SU-DHL-6 (cell line): ENCODE data around the gene LRRC26.

ENCODE experiments used
- H2AFZ ChIP-seq: fragments of 200-600 bp; sonication (generic); 2 replicates; pipeline ENCODE4 v1.6.1; 2014; ENCODE audit warnings: low read depth, mild to moderate bottlenecking, moderate library complexity, mixed read lengths, antibody characterized with exemption, low read length; ENCODE audit not compliant: severe bottlenecking
- H3F3A ChIP-seq: fragments of 200-600 bp; shearing (Covaris generic); 2 replicates; pipeline ENCODE4 v1.6.0; 2016; ENCODE audit warnings: antibody characterized with exemption, mild to moderate bottlenecking; ENCODE audit not compliant: insufficient read depth
- H3K27ac ChIP-seq: fragments of 200-600 bp; sonication (generic); 2 replicates; pipeline ENCODE4 v1.5.1; 2016; ENCODE audit warnings: low read depth, mild to moderate bottlenecking, low read length, moderate library complexity, mixed read lengths
- H3K27me3 ChIP-seq: fragments of 200-600 bp; sonication (generic), shearing (Covaris generic); 2 replicates; pipeline ENCODE4 v1.6.0; 2014; ENCODE audit warnings: mild to moderate bottlenecking, low read length
- H3K36me3 ChIP-seq: fragments of 200-600 bp; sonication (generic); 2 replicates; pipeline ENCODE4 v1.6.1; 2014; ENCODE audit warnings: mild to moderate bottlenecking, low read length, mixed read lengths
- H3K4me2 ChIP-seq: fragments of 300-600, 200-600 bp; shearing (Covaris generic), sonication (generic); 2 replicates; pipeline ENCODE4 v1.6.0; 2014; ENCODE audit warnings: low read length, low read depth, mild to moderate bottlenecking; ENCODE audit not compliant: poor library complexity, severe bottlenecking
- H3K4me3 ChIP-seq: fragments of 200-600 bp; sonication (generic); 2 replicates; pipeline ENCODE4 v1.5.1; 2014; ENCODE audit warnings: antibody characterized with exemption, low read length, mild to moderate bottlenecking, mixed read lengths; ENCODE audit not compliant: insufficient read depth, poor library complexity, severe bottlenecking
- H3K79me2 ChIP-seq: fragments of 200-600 bp; sonication (generic); 2 replicates; pipeline ENCODE4 v1.6.1; 2014; ENCODE audit warnings: mild to moderate bottlenecking, low read length, moderate library complexity; ENCODE audit not compliant: insufficient read depth
- H3K9ac ChIP-seq: fragments of 200-600 bp; sonication (generic); 2 replicates; pipeline ENCODE4 v1.7.0; 2014; ENCODE audit warnings: mild to moderate bottlenecking, low read length
- H3K9me2 ChIP-seq: fragments of 200-600 bp; sonication (generic); replicated peaks from 2 replicates; pipeline ENCODE4 v1.6.1; 2014; ENCODE audit warnings: low read length; ENCODE audit not compliant: insufficient read depth
- H3K9me3 ChIP-seq: fragments of 200-600 bp; sonication (generic); 2 replicates; pipeline ENCODE4 v1.6.1; 2014; ENCODE audit warnings: low read length, mixed read lengths; ENCODE audit not compliant: insufficient read depth
- H4K20me1 ChIP-seq: fragments of 200-600 bp; sonication (generic); 2 replicates; pipeline ENCODE4 v1.6.1; 2014; ENCODE audit warnings: low read depth, mild to moderate bottlenecking, antibody characterized with exemption, low read length, moderate library complexity, mixed read lengths
- CTCF ChIP-seq: fragments of 200-600 bp; sonication (generic); IDR thresholded peaks from one replicate; pipeline ENCODE4 v1.5.1; 2017; ENCODE audit warnings: antibody characterized with exemption, mild to moderate bottlenecking, low read length, moderate library complexity; ENCODE audit not compliant: insufficient read depth, poor library complexity, severe bottlenecking
- EZH2phosphoT487 ChIP-seq: fragments of 200-600 bp; sonication (generic), shearing (Covaris generic); conservative IDR thresholded peaks from 2 replicates; pipeline ENCODE4 v1.6.1; 2018; ENCODE audit warnings: mild to moderate bottlenecking, antibody characterized with exemption, low read length, moderate library complexity, mixed read lengths

Gene LRRC26

GRCh38 chr9:137191691-137192447 lies 22.0 kb upstream of the LRRC26 start:
- H3K27ac ChIP-seq, result no peak overlapping the region
- H4K20me1 ChIP-seq, result no peaks in the 10 kb centered on the region
- H3K9ac ChIP-seq, result no peak overlapping the region
- TF ChIP-seq EZH2phosphoT487 (no peak), CTCF (no peak)
- H2AFZ ChIP-seq, result no peak overlapping the region
- peaks cover 20% of the 10 kb centered on the region for H3K79me2 ChIP-seq
- no peaks in the 10 kb centered on the region for H3K27me3 ChIP-seq
- H3K4me3 ChIP-seq, result no peak overlapping the region
- no peaks in the 10 kb centered on the region for H3F3A ChIP-seq
- no peaks in the 10 kb centered on the region for H3K9me3 ChIP-seq
- no peak overlapping the region for H3K4me2 ChIP-seq
- no peaks in the 10 kb centered on the region for H3K9me2 ChIP-seq
- H3K36me3 ChIP-seq, result no peaks in the 10 kb centered on the region

DNA sequence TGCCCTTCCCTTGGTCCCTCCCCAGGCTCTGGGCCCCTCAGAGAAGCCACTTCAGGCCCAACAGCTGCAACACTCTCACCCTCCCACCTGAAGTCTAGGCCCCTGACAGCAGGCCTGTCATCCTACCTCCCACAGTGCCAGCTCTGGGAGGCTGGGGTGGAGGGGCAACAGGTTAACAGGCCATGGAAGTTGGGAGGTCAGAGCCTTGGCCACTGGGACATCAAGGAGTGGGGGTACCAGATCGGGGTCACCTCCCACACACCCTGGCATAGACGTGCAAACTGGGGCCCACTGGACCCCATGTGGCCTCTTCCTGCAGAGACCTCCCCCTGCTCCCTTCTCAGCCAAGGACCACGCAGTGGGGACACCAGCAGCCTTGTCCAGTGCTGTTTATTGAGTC lies 21.4 kb upstream of the LRRC26 start:
- no peaks in the 10 kb centered on the region for H3K9me3 ChIP-seq
- H3K36me3 ChIP-seq, result no peaks in the 10 kb centered on the region
- H3K9ac ChIP-seq, result no peak overlapping the region
- H3K79me2 ChIP-seq, result peaks cover 20% of the 10 kb centered on the region
- H2AFZ ChIP-seq, result no peak overlapping the region
- H3K9me2 ChIP-seq, result no peaks in the 10 kb centered on the region
- no peaks in the 10 kb centered on the region for H4K20me1 ChIP-seq
- H3K4me2 ChIP-seq, result no peak overlapping the region
- no peaks in the 10 kb centered on the region for H3F3A ChIP-seq
- no peak for TF ChIP-seq EZH2phosphoT487
- TF ChIP-seq CTCF, result no peak
- H3K4me3 ChIP-seq, result no peak overlapping the region
- H3K27me3 ChIP-seq, result no peaks in the 10 kb centered on the region
- H3K27ac ChIP-seq, result no peak overlapping the region

GRCh38 chr9:137190315-137190856 lies 20.5 kb upstream of the LRRC26 start:
- peaks cover 20% of the 10 kb centered on the region for H3K79me2 ChIP-seq
- H3K36me3 ChIP-seq, result no peaks in the 10 kb centered on the region
- H3K27me3 ChIP-seq, result no peaks in the 10 kb centered on the region
- no peaks in the 10 kb centered on the region for H4K20me1 ChIP-seq
- no peak for TF ChIP-seq EZH2phosphoT487
- TF ChIP-seq CTCF, result no peak
- no peak overlapping the region for H2AFZ ChIP-seq
- H3K9ac ChIP-seq, result peak overlapping the region; percentile 97; the same call in 1 of the 2 replicates
- H3F3A ChIP-seq, result no peaks in the 10 kb centered on the region
- H3K9me2 ChIP-seq, result no peaks in the 10 kb centered on the region
- H3K4me3 ChIP-seq, result no peak overlapping the region
- H3K4me2 ChIP-seq, result peak overlapping the region; percentile 60
- no peak overlapping the region for H3K27ac ChIP-seq
- H3K9me3 ChIP-seq, result no peaks in the 10 kb centered on the region
